NCI-H1436 (cell line): Measurements from ENCODE around the gene TEDC1.
A peak's percentile ranks its signal among the peaks of the same experiment; 100 is the strongest.
"Not testable (repeated sequence)": the region's sequence is repeated elsewhere in the genome, so short reads cannot be mapped to it uniquely, and the experiment has no call there.

Experiments
- DNase-seq: peaks from one replicate; lab custom pipeline; 2025; lab: John Stamatoyannopoulos, UW

Gene TEDC1

GRCh38 chr14:105537580-105538474, 46.8 kb downstream of the TEDC1 start:
- peak; percentile 29 for DNase-seq

DNA sequence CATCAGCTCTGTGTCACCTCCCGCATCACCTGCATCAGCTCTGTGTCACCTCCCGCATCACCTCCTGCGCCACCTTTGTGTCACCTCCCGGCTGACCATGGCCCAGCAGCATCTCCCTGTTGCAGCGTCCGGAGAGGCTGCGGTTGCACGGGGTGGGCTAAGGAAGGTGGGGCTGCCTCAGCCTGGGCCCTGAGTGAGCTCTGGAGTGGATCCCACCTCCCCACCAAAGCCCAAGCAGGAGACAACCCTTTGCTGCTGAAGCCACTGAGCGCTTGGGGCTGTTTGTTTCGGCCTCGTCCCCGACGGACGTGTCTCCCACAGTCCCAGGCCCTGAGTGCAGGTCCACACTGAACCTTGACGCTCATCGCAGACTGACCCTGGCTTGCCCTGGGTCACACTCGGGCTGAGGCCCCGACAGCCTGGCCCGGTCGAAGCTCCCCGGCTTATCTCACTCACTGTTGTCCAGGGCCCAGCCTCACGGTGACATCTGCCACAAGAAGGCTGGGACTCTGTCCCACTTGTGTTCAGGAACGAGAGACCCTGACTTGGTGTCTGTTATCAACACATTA, 47.5 kb downstream of the TEDC1 start:
- DNase-seq, result no peak

DNA sequence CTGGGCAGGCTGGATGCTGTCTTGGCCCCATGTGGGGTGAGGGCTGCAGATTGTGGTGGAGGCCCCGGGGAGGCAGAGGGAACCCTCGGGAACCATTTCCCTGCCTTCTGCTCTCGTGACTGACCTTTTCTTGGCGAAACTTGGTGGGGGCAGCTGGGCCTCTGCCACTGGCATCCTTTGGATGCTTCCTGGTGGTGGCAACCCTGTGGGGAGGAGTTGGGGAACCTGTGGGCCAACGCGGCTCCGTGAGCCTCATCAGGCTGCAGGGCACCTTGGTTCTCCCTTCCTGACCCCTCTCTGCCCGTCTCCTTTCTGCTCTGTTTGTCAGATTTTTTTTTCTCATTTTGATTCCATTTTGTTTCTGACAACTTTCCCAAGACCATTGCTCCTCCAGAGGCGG, 49.8 kb downstream of the TEDC1 start:
- no peak for DNase-seq

DNA sequence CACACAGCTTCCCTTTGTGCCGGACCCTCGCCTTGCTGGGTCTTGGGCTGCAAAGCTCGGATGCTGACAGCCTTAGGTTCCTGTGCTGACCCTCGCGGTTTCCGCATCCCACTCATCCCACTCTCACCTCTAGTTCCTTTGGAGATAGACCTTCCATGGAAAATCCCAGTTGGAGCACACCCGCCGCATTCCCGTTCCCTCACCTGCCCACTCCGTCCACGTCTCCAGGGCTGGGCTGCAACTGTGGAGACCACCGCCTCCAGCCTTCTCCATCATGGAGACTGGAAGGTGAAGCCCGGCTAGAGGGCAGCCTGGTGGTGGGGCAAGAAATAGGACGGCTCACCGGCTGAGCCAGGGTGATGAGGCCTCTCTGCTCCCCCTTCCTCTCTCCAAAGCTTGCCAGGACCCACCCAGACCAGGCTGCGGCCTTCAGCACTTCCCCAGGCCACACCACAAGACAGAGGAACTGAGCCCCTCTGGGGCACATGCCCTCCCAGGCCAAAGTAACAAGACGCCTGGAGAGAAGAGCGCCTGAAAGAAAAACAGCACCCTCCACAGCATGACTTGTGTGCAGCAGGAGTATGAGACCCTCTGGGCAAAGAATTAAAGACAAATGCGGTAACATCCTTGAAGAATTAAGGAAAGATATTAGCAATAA, 50.3 kb downstream of the TEDC1 start:
- no peak for DNase-seq

DNA sequence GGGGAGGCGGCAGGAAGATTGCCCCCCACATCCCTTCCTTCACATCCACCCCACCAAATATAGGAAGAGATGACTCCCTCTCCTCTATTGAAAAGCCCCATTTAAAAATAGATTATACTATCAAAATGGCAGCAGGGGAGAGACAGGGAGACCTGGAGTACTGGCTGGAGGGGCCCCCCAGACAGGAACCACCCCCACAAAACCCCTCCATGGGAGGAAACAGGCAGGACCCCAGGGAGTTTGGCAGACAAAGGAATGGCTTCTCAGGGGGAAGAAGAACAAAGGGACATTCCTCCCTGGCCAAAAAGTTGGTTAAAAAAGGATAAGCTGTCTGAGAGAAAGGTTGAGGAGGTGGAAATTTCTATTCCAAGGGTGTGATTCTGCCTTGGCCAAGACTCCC, 54.6 kb downstream of the TEDC1 start:
- DNase-seq, result not testable (repeated sequence)

DNA sequence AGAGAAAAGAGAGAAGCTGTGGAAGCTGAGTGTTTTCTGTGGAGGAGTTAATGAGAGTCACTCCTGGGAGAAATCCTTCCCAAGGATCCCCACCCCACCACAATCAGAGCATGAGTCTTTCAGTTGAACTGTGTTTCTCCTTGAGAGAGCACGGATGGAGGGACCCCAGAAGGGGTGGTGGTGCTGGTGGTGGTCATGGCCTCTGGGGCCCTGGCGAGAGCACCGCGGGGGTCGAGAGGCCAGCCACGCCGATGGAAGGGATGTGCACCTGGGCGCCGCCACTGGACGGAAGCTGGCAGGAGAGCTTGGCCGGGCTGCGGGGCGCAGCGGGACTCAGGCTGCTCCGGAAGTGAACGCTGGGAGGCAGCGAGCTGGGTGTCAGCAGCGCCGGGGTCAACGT, 55.4 kb downstream of the TEDC1 start:
- not testable (repeated sequence) for DNase-seq

DNA sequence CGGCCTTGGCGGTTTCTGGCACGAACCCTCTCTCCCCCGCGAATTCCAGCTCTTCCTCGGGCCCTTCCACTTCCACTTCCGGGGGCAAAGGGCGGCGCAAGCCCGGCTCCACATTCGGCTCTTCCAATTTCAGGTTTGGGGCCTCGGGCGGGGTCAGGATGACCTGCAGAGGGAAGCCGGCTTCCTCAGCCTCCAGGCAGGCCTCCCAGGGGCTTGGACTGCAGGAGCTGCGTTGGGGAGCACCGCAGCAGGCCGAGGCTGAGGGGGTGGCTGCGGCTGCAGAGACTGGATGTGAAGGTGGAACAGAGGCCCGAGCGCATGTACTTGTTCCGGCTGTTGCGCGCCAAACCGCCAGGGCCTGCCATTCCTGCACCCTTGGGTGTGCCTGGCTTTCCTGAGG, 56.0 kb downstream of the TEDC1 start:
- not testable (repeated sequence) for DNase-seq

- no peak for DNase-seq
These were observed 56.7 kb downstream of the TEDC1 start for GRCh38 chr14:105547741-105548169.
